HG02763 (cell line): ENCODE data around the gene IRF6.

Experiments used
- ATAC-seq: cut with Tn5 transposase; IDR thresholded peaks from one replicate; pipeline ENCODE4 v1.9.1; 2021; ENCODE audit warnings: mild to moderate bottlenecking, moderate library complexity; ENCODE audit not compliant: unreplicated experiment

IRF6 gene

GRCh38 chr1:209736490-209737117 is 69.3 kb downstream of the IRF6 start:
- no peak for ATAC-seq
